GM12878 (cell line): ENCODE measurements around the gene CLPX. TPM values are rescaled to one million over a fixed set of nuclear protein-coding genes. Genes with fewer than 3 reads are reported as not detected.
A peak's percentile ranks its signal among the peaks of the same experiment; 100 is the strongest.

Source experiments
- ATF7 ChIP-seq: fragments of 450-650 bp; IDR thresholded peaks from 2 replicates; pipeline ENCODE4 v1.6.1; 2016; ENCODE audit warnings: low read depth, mild to moderate bottlenecking
- BCL3 ChIP-seq: IDR thresholded peaks from 2 replicates; pipeline ENCODE4 v1.6.1; 2011; ENCODE audit warnings: borderline replicate concordance, low read depth, mild to moderate bottlenecking, moderate library complexity, low read length; ENCODE audit not compliant: insufficient read depth, poor library complexity, severe bottlenecking
- E2F4 ChIP-seq: IDR thresholded peaks from 2 replicates; pipeline ENCODE4 v1.6.1; 2012; ENCODE audit warnings: low read depth, low read length, improper control_type of control experiment
- EGR1 ChIP-seq, 2 experiments: IDR thresholded peaks; 1 replicate in 1 of 2; 2 replicates in 1 of 2; pipeline ENCODE4 v1.6.1; 2011 to 2012; ENCODE audit warnings: low read depth in 2 of 2, low read length in 2 of 2, borderline replicate concordance in 1 of 2, mild to moderate bottlenecking in 1 of 2, moderate library complexity in 1 of 2
- IRF3 ChIP-seq: fragments of 450-650 bp; IDR thresholded peaks from 2 replicates; pipeline ENCODE4 v1.6.1; 2014; ENCODE audit warnings: mild to moderate bottlenecking
- JUNB ChIP-seq: IDR thresholded peaks from 2 replicates; pipeline ENCODE4 v1.6.1; 2016; ENCODE audit warnings: antibody characterized with exemption, mild to moderate bottlenecking
- RUNX3 ChIP-seq: IDR thresholded peaks from 2 replicates; pipeline ENCODE4 v1.6.1; 2012; ENCODE audit warnings: low read length, inconsistent platforms
- SPI1 ChIP-seq: IDR thresholded peaks from 2 replicates; pipeline ENCODE4 v1.6.1; 2011; ENCODE audit warnings: low read depth, mild to moderate bottlenecking, low read length, moderate library complexity, borderline replicate concordance; ENCODE audit not compliant: insufficient read depth
- polyA plus RNA-seq, 11 experiments: library from polyadenylated mRNA; depleted of rRNA in 4 of 11; unstranded in 6 of 11; stranded (reverse) in 5 of 11; fragments of >200 nt; fragmentation: Nextera tagmentation in 4 of 11; fragmentation: Illumina TruSeq in 1 of 11; extraction: Ambion mirVana in 4 of 11; extraction: Trizol in 1 of 11; gene quantifications; 1 replicate in 1 of 11; 2 replicates in 10 of 11; pipeline versions ENCODE4 v1.2.1 to v1.2.3, GENCODE V29; 2011 to 2016; ENCODE audit warnings: inconsistent platforms in 2 of 11, missing spikeins in 2 of 11, low read depth in 1 of 11
- total RNA-seq, 4 experiments: library from RNA; depleted of rRNA in 3 of 4; stranded (reverse); fragments of >200 nt in 3 of 4; fragmentation: Illumina TruSeq in 1 of 4; extraction: Trizol in 1 of 4; gene quantifications; 2 replicates each; pipeline versions ENCODE4 v1.2.1 to v1.2.3, GENCODE V29; 2013 to 2021

The CLPX gene
- total and polyA plus RNA-seq, 10 of the 15 experiments (the other 5 are each of a cell fraction or from before 2014, with no cell fraction given): 10.1 to 57.4 (median 31.3) TPM

- TF ChIP-seq EGR1 (IDR thresholded peaks at IDR 0.05; ENCODE audit: borderline replicate concordance in 1 of 2, low read depth in 2 of 2, low read length in 2 of 2): no peak
- peak; percentile 14; the same call in 1 of the 2 replicates for TF ChIP-seq RUNX3
- no peak for TF ChIP-seq E2F4
- TF ChIP-seq IRF3: no peak
- peak; percentile 65 for TF ChIP-seq SPI1
- TF ChIP-seq BCL3: no peak
- 0 out of 2 replicates have a peak, but pooled peaks have one; percentile 14 for TF ChIP-seq JUNB
- TF ChIP-seq ATF7: no peak
Measured at GRCh38 chr15:65182538-65182937, 2.6 kb downstream of the CLPX start (continued).
